Caco-2 (cell line): ENCODE results near the gene LARP1. TPM values are rescaled to one million over a fixed set of nuclear protein-coding genes. Genes with fewer than 3 reads are reported as not detected.

Experiments used
- BruUV-seq: library from RNA; stranded (reverse); fragments of 400-500 nt; replicated peaks from 2 replicates; lab custom pipeline; 2021; lab: Mats Ljungman, UMichigan
- CTCF ChIA-PET: fragments of 300-600 bp; sonication (Branson Sonifier 250); formaldehyde crosslinking; loops from one replicate; lab custom pipeline; 2022; ENCODE audit warnings: antibody characterized with exemption; lab: Charles Lee
- POLR2A ChIA-PET: fragments of 300-600 bp; sonication (Branson Sonifier 250); formaldehyde crosslinking; loops from one replicate; lab custom pipeline; 2022; ENCODE audit warnings: antibody characterized with exemption; lab: Charles Lee
- DNase-seq, 2 experiments: peaks; one replicate each; pipeline versions ENCODE4 v3.0.0 to v3.0.0-alpha.2; 2020 to 2022
- H3K27me3 ChIP-seq: replicated peaks from 2 replicates; pipeline ENCODE4 v1.6.0; 2011; ENCODE audit warnings: low read length; ENCODE audit not compliant: control insufficient read depth, insufficient read depth
- H3K36me3 ChIP-seq: 2 replicates; pipeline ENCODE4 v1.5.1; 2011; ENCODE audit warnings: low read length; ENCODE audit not compliant: control insufficient read depth, insufficient read depth
- H3K4me1 ChIP-seq: fragments of 250-450 bp; sonication (Bioruptor Pico); 2 replicates; pipeline ENCODE4 v1.5.1; 2020; ENCODE audit warnings: mild to moderate bottlenecking
- H3K4me3 ChIP-seq: 2 replicates; pipeline ENCODE4 v1.5.1; 2011; ENCODE audit warnings: low read depth, mild to moderate bottlenecking, control low read depth, low read length
- H3K9me3 ChIP-seq: fragments of 250-450 bp; sonication (Bioruptor Pico); 2 replicates; pipeline ENCODE4 v1.5.1; 2020; ENCODE audit warnings: mild to moderate bottlenecking, moderate library complexity
- H3K27ac Mint-ChIP-seq: one replicate; pipeline ENCODE4 v1.8.0; 2022; ENCODE audit warnings: mixed read lengths; ENCODE audit not compliant: unreplicated experiment
- H3K27me3 Mint-ChIP-seq: one replicate; pipeline ENCODE4 v1.8.0; 2022; ENCODE audit warnings: mixed read lengths; ENCODE audit not compliant: insufficient read depth, unreplicated experiment
- H3K36me3 Mint-ChIP-seq: one replicate; pipeline ENCODE4 v1.8.0; 2022; ENCODE audit warnings: mild to moderate bottlenecking, mixed read lengths; ENCODE audit not compliant: insufficient read depth, unreplicated experiment
- H3K4me1 Mint-ChIP-seq: one replicate; pipeline ENCODE4 v1.8.0; 2022; ENCODE audit warnings: low read depth, mixed read lengths; ENCODE audit not compliant: unreplicated experiment
- H3K4me3 Mint-ChIP-seq: one replicate; pipeline ENCODE4 v1.8.0; 2022; ENCODE audit warnings: mild to moderate bottlenecking, moderate library complexity, mixed read lengths; ENCODE audit not compliant: unreplicated experiment
- H3K9me3 Mint-ChIP-seq: one replicate; pipeline ENCODE4 v1.8.0; 2022; ENCODE audit warnings: mixed read lengths; ENCODE audit not compliant: unreplicated experiment
- intact Hi-C: fragments of 100-400 bp; cut with micrococcal nuclease; formaldehyde crosslinking; loops from one replicate; pipeline ENCODE4 v1.10.0; 2022; ENCODE audit not compliant: unreplicated experiment
- total RNA-seq: library from RNA; stranded (reverse); gene quantifications from 2 replicates; pipeline ENCODE4 v1.2.3, GENCODE V29; 2022
- TF ChIP-seq, protein P1 (sequence below), 2 experiments: fragments of 200-600 bp in 1 of 2; IDR thresholded peaks; 1 replicate in 1 of 2; 2 replicates in 1 of 2; pipeline versions ENCODE4 v1.5.1 to v1.8.0; 2011 to 2022; ENCODE audit warnings: antibody characterized with exemption in 1 of 2, control low read depth in 1 of 2, inconsistent platforms in 1 of 2, low read depth in 1 of 2, low read length in 1 of 2, mild to moderate bottlenecking in 1 of 2, moderate library complexity in 1 of 2; ENCODE audit not compliant: insufficient read depth in 1 of 2, severe bottlenecking in 1 of 2, unreplicated experiment in 1 of 2

Gene LARP1
- total RNA-seq, 1 experiment from 2014 or later: 372 TPM

DNA sequence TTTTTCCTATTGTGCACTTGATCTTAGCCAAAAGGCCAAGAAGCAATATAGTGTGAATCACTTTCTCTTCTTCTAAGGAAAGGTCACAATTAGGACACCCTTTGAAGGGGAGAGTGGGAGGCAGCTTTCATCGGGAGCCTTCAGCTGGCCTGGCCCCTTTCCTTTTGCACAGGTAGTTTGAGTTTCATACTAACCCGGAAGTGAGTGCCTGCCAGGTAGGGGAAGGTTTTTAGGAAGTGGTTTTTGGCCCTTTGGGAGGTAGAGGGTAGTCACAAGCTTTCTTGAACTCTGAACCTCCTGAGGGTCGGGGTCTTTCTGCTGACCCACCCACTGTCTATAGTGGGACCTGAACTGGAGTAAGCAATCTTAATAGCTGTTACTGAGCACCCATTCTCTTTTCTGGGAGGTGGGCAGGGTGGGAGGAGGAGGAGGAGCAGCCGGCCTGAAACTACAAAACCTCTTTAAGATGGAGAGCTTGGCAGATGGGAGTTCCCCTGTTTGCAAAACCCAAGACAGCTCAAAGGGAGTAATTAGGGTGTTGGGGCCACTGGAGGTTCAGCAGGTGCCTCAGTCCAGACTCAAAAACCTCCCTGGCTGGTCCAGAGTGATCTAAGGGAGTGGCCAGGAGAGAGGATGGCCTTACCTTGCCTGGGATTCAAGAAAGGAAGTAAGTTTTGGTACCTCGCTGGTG is 6.0 kb downstream of the LARP1 start:
- H3K36me3 ChIP-seq: no peaks in the 10 kb centered on the region; the same call in 1 of the 2 replicates
- Mint-ChIP-seq H3K36me3 (peaks cover 49% of the 10 kb centered on the region), H3K27ac (no peak overlapping the region), H3K27me3 (no peaks in the 10 kb centered on the region), H3K4me3 (no peak overlapping the region), H3K9me3 (no peaks in the 10 kb centered on the region), H3K4me1 (peaks cover 24% of the 10 kb centered on the region)
- H3K4me3 ChIP-seq: no peak overlapping the region
- TF ChIP-seq, protein P1, sequence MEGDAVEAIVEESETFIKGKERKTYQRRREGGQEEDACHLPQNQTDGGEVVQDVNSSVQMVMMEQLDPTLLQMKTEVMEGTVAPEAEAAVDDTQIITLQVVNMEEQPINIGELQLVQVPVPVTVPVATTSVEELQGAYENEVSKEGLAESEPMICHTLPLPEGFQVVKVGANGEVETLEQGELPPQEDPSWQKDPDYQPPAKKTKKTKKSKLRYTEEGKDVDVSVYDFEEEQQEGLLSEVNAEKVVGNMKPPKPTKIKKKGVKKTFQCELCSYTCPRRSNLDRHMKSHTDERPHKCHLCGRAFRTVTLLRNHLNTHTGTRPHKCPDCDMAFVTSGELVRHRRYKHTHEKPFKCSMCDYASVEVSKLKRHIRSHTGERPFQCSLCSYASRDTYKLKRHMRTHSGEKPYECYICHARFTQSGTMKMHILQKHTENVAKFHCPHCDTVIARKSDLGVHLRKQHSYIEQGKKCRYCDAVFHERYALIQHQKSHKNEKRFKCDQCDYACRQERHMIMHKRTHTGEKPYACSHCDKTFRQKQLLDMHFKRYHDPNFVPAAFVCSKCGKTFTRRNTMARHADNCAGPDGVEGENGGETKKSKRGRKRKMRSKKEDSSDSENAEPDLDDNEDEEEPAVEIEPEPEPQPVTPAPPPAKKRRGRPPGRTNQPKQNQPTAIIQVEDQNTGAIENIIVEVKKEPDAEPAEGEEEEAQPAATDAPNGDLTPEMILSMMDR (IDR thresholded peaks at IDR 0.05; ENCODE audit: insufficient read depth in 1 of 2, low read depth in 1 of 2, low read length in 1 of 2, severe bottlenecking in 1 of 2, unreplicated experiment in 1 of 2): no peak
- intact Hi-C loops: no loop called here
- H3K27me3 ChIP-seq: no peaks in the 10 kb centered on the region
- DNase-seq: no peak
- ChIA-PET CTCF (no interaction called here), POLR2A (no interaction called here)
- no peaks in the 10 kb centered on the region for H3K9me3 ChIP-seq
- H3K4me1 ChIP-seq: peaks cover 15% of the 10 kb centered on the region
- no TSS peak for BruUV-seq

DNA sequence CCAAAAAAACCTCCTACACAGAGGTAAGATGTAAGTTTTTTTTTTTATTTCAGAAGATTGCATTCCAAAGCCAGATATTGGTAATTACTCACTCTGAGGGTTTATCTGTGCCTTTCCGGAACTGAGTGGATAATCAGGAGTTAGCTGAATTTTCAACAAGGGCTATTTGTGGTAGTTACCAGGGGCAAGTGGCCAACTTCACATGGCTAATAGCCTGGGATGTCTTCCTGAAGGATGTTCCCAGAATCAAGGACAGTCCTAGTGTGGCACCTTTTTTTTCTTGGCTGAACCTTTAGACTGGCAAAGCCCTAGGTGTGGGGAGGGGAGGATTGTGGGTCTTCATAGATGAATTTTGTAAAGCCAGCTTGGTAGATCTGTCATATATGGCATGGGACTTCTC is 7.1 kb downstream of the LARP1 start:
- no peaks in the 10 kb centered on the region for H3K27me3 ChIP-seq
- no peak for DNase-seq
- H3K9me3 ChIP-seq: no peaks in the 10 kb centered on the region
- H3K36me3 Mint-ChIP-seq: peaks cover 39% of the 10 kb centered on the region
- CTCF ChIA-PET: no interaction called here
- no peaks in the 10 kb centered on the region; the same call in 1 of the 2 replicates for H3K36me3 ChIP-seq
- intact Hi-C loops: no loop called here
- H3K4me3 Mint-ChIP-seq: no peak overlapping the region
- H3K9me3 Mint-ChIP-seq: no peaks in the 10 kb centered on the region
- no peak overlapping the region for H3K27ac Mint-ChIP-seq
- no peaks in the 10 kb centered on the region for H3K27me3 Mint-ChIP-seq
- H3K4me1 Mint-ChIP-seq: peaks cover 25% of the 10 kb centered on the region
- no peak overlapping the region for H3K4me3 ChIP-seq
- TF ChIP-seq, protein P1 (IDR thresholded peaks at IDR 0.05; ENCODE audit: insufficient read depth in 1 of 2, low read depth in 1 of 2, low read length in 1 of 2, severe bottlenecking in 1 of 2, unreplicated experiment in 1 of 2): no peak
- no TSS peak for BruUV-seq
- POLR2A ChIA-PET: no interaction called here
- H3K4me1 ChIP-seq: peaks cover 18% of the 10 kb centered on the region

DNA sequence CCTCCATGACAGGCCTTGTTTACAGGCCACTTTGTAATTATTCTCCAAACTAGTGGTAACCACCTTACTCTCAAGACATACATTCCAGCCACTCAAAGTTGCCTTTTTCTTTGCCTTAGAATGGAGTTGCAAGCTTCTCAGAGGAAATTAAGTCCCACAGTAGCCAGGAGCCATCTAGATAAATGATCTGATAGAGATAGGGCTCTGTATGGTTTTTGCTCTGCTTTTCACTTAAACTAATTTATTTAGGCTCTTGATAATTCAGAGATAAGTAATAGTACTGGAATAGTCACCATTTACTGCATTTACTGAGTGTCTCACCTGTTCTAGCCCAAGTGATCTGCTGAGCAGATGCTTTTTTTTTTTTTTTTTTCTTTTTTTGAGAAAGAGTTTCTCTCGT is 7.5 kb downstream of the LARP1 start:
- Histone ChIP-seq H3K4me1 (peaks cover 18% of the 10 kb centered on the region), H3K9me3 (no peaks in the 10 kb centered on the region), H3K36me3 (no peaks in the 10 kb centered on the region; the same call in 1 of the 2 replicates), H3K4me3 (no peak overlapping the region), H3K27me3 (no peaks in the 10 kb centered on the region)
- TF ChIP-seq, protein P1 (IDR thresholded peaks at IDR 0.05; ENCODE audit: insufficient read depth in 1 of 2, low read depth in 1 of 2, low read length in 1 of 2, severe bottlenecking in 1 of 2, unreplicated experiment in 1 of 2): no peak
- no TSS peak for BruUV-seq
- intact Hi-C loops: no loop called here
- H3K4me1 Mint-ChIP-seq: peaks cover 30% of the 10 kb centered on the region
- H3K27ac Mint-ChIP-seq: no peak overlapping the region
- no peaks in the 10 kb centered on the region for H3K27me3 Mint-ChIP-seq
- DNase-seq: no peak
- POLR2A ChIA-PET: no interaction called here
- CTCF ChIA-PET: no interaction called here
- H3K4me3 Mint-ChIP-seq: no peak overlapping the region
- no peaks in the 10 kb centered on the region for H3K9me3 Mint-ChIP-seq
- peaks cover 38% of the 10 kb centered on the region for H3K36me3 Mint-ChIP-seq
